ENCODE data around the gene ATXN2.

GRCh38 chr12:111626230-111626629 is 27.1 kb upstream of the ATXN2 start:
- TF ChIP-seq CTCF (conservative IDR thresholded peaks at IDR 0.05; ENCODE audit: low read depth, low read length) (no peak), EZH2 (IDR thresholded peaks at IDR 0.05; ENCODE audit: low read length, unreplicated experiment) (no peak)
